ENCODE results near the gene NQO2. TPM values are rescaled to one million over a fixed set of nuclear protein-coding genes. Genes with fewer than 3 reads are reported as not detected.

Gene NQO2
- total RNA-seq, 1 donor from 2014 or later: 45.6 TPM

Other genes starting within 250 kb of the NQO2 start
- gene MYLK4, start 249.0 kb upstream of the NQO2 start, total RNA-seq: 0.21 and 0.23 TPM in 2 replicates
- 47.2 and 47.8 TPM in 2 replicates for gene WRNIP1, start 234.5 kb upstream of the NQO2 start, total RNA-seq
- gene SERPINB1, start 158.0 kb upstream of the NQO2 start, total RNA-seq: 102 and 103 TPM in 2 replicates
- 120 and 123 TPM in 2 replicates for gene SERPINB9, start 96.6 kb upstream of the NQO2 start, total RNA-seq
- gene SERPINB6, start 28.3 kb upstream of the NQO2 start, total RNA-seq: 72.0 and 73.0 TPM in 2 replicates
- 18.3 and 19.0 TPM in 2 replicates for gene RIPK1, start 68.6 kb downstream of the NQO2 start, total RNA-seq
- 12.1 and 15.8 TPM in 2 replicates for gene BPHL, start 118.8 kb downstream of the NQO2 start, total RNA-seq
- 7.2 and 7.4 TPM in 2 replicates for gene TUBB2A, start 157.7 kb downstream of the NQO2 start, total RNA-seq
- 0.41 and 0.60 TPM in 2 replicates for gene TUBB2B, start 227.8 kb downstream of the NQO2 start, total RNA-seq